Measurements from ENCODE around the gene SLITRK5. TPM values are rescaled to one million over a fixed set of nuclear protein-coding genes. Genes with fewer than 3 reads are reported as not detected.
A peak's percentile ranks its signal among the peaks of the same experiment; 100 is the strongest.

SLITRK5 gene, protein sequence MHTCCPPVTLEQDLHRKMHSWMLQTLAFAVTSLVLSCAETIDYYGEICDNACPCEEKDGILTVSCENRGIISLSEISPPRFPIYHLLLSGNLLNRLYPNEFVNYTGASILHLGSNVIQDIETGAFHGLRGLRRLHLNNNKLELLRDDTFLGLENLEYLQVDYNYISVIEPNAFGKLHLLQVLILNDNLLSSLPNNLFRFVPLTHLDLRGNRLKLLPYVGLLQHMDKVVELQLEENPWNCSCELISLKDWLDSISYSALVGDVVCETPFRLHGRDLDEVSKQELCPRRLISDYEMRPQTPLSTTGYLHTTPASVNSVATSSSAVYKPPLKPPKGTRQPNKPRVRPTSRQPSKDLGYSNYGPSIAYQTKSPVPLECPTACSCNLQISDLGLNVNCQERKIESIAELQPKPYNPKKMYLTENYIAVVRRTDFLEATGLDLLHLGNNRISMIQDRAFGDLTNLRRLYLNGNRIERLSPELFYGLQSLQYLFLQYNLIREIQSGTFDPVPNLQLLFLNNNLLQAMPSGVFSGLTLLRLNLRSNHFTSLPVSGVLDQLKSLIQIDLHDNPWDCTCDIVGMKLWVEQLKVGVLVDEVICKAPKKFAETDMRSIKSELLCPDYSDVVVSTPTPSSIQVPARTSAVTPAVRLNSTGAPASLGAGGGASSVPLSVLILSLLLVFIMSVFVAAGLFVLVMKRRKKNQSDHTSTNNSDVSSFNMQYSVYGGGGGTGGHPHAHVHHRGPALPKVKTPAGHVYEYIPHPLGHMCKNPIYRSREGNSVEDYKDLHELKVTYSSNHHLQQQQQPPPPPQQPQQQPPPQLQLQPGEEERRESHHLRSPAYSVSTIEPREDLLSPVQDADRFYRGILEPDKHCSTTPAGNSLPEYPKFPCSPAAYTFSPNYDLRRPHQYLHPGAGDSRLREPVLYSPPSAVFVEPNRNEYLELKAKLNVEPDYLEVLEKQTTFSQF
- 2.3 to 2.7 TPM (median 2.4 TPM) in 3 replicates for total RNA-seq

DNA sequence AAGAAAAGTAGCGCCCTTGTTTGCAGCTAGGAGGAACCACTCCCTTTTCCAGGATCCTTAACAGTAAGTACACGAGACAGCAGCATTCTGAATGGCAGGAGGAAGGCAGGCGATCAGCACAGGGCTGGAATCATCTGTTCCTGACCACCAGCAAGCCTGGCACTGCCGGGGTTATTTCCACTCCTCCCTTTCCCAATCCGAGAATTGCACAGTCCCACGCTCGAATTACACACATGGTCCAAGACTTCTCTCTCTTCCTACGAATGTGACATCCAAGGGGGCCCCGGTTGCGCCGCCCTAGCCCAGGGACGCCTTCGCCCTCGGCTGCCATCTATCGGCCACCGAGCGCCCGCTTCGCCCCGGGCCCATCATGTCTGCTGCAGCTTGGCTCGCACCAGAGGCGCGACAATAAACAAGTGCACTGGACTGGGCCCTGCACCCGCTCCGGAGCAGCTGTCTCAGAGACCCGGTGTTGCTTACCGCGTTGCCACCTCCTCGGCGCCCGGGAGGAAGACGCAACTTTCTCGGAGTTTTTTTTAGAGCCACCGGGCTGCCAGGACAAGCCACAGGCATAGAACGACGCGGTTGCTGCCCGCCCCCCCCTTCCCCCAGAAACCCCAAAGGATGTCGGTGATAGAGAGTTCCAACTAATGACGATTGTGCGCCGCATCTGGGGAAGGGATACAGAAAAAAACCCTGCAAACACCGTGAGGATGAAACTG lies at the start of gene SLITRK5:
TSS of gene SLITRK5 (plus strand) at position 341 of the 722 bp plus-strand sequence. CDS start 4,018 bp downstream, outside the sequence.
- Mint-ChIP-seq H3K4me3 (peak within 1 kb of the TSS; percentile 84), H3K36me3 (peaks cover under 1% of the 10 kb centered on the region), H3K27me3 (ENCODE audit: low read depth) (peaks cover 51% of the 10 kb centered on the region), H3K27ac (peak within 1 kb of the TSS; percentile 76), H3K4me1 (peaks cover 26% of the 10 kb centered on the region), H3K9me3 (no peaks in the 10 kb centered on the region)
- peak; percentile 52 to 88 for DNase-seq (ENCODE audit: low spot score in 2 of 2, unreplicated experiment in 2 of 2)
- TF ChIP-seq, protein P1, sequence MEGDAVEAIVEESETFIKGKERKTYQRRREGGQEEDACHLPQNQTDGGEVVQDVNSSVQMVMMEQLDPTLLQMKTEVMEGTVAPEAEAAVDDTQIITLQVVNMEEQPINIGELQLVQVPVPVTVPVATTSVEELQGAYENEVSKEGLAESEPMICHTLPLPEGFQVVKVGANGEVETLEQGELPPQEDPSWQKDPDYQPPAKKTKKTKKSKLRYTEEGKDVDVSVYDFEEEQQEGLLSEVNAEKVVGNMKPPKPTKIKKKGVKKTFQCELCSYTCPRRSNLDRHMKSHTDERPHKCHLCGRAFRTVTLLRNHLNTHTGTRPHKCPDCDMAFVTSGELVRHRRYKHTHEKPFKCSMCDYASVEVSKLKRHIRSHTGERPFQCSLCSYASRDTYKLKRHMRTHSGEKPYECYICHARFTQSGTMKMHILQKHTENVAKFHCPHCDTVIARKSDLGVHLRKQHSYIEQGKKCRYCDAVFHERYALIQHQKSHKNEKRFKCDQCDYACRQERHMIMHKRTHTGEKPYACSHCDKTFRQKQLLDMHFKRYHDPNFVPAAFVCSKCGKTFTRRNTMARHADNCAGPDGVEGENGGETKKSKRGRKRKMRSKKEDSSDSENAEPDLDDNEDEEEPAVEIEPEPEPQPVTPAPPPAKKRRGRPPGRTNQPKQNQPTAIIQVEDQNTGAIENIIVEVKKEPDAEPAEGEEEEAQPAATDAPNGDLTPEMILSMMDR (IDR thresholded peaks at IDR 0.05; ENCODE audit: unreplicated experiment): peak; percentile 75

DNA sequence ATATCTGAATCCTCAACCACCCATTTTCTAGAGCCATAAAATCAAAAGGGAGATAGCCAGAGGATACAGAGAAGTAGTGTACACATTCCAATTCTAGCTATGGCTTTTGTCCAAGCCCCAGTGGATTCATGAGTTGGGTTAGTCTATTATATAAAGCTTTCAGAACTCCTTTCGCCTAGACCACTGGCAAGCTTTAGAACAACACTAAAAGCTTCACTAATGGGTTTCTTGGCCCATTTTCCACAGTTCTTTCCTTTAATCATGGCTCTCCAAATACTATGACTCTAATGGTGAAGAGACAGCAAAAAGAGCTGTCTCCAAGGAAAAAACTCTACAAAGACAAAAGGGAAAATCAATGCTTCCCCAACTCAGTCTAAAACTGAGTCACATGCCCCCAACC lies 48.2 kb upstream of the SLITRK5 start:
- Mint-ChIP-seq H3K9me3 (no peaks in the 10 kb centered on the region), H3K4me3 (no peak overlapping the region), H3K36me3 (no peaks in the 10 kb centered on the region), H3K27ac (no peak overlapping the region), H3K27me3 (ENCODE audit: low read depth) (no peaks in the 10 kb centered on the region), H3K4me1 (no peaks in the 10 kb centered on the region)
- TF ChIP-seq, protein P1 (IDR thresholded peaks at IDR 0.05; ENCODE audit: unreplicated experiment): no peak
- DNase-seq (ENCODE audit: low spot score in 2 of 2, unreplicated experiment in 2 of 2): no peak

DNA sequence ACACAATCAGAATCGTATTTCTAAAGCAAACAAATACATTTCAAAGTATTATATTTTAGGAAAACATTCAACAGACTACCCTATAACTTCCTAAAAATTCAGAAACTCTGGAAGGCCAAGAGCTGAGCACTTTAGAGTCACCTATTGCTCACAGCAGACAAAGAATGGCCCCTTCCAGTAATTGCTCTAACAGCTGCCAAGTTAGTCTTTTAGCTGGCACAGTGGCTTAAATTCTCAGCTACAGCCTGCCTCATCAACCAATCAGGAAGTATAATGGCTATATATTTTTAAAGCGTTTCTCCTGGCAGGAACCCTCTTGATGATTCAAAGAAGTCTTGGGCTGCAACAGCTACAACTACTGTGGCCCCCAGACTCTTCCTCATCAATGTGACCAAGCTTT lies 14.9 kb upstream of the SLITRK5 start:
- H3K36me3 Mint-ChIP-seq: no peaks in the 10 kb centered on the region
- DNase-seq (ENCODE audit: low spot score in 2 of 2, unreplicated experiment in 2 of 2): no peak
- H3K4me1 Mint-ChIP-seq: no peaks in the 10 kb centered on the region
- H3K27ac Mint-ChIP-seq: no peak overlapping the region
- TF ChIP-seq, protein P1 (IDR thresholded peaks at IDR 0.05; ENCODE audit: unreplicated experiment): no peak
- peaks cover 4% of the 10 kb centered on the region for H3K9me3 Mint-ChIP-seq
- H3K27me3 Mint-ChIP-seq (ENCODE audit: low read depth): peaks cover 3% of the 10 kb centered on the region
- no peak overlapping the region for H3K4me3 Mint-ChIP-seq

DNA sequence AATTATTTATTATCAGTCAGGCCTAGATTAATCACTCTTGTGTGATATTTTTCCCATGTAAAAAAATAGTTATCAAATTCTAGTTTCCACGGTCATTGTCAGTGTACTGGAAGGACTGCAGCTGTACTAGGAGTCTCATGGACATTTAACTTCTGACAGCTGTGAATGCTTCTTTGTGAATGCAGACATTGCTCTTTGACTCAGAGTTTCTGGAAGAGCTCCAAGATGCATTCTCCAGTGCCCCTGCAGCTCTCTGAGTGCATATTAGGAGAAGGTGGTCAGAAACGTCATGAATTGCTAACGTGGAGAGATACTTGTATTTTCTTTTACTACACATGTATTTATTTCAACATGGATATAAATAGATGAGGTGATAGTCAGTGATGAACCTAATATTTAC lies 9.7 kb upstream of the SLITRK5 start:
- Mint-ChIP-seq H3K9me3 (no peaks in the 10 kb centered on the region), H3K27ac (no peak overlapping the region), H3K4me1 (no peaks in the 10 kb centered on the region), H3K36me3 (no peaks in the 10 kb centered on the region), H3K27me3 (ENCODE audit: low read depth) (peaks cover 3% of the 10 kb centered on the region), H3K4me3 (no peak overlapping the region)
- DNase-seq (ENCODE audit: low spot score in 2 of 2, unreplicated experiment in 2 of 2): no peak
- TF ChIP-seq, protein P1 (IDR thresholded peaks at IDR 0.05; ENCODE audit: unreplicated experiment): no peak

DNA sequence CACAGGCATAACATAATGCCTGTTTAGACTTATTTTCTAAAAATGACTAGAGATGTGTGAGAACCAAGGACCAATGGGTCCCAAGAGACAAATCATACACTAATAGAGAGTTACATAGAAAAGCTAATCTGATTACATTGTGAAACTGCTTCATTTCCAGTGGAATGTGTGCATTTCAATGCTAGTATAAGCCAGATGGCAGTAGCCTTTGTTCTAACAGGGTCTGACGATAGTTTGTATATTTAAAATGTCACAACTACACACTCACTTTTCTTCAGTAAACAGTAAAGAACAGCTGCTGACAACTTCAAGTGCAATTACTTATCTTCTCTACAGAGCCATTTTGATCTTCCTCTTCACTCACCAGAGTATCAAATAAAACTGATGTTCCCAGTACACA lies 4.3 kb upstream of the SLITRK5 start:
- Mint-ChIP-seq H3K27ac (no peak overlapping the region), H3K36me3 (no peaks in the 10 kb centered on the region)

More for the DNA sequence above, 4.3 kb upstream of the SLITRK5 start:
- TF ChIP-seq, protein P1 (IDR thresholded peaks at IDR 0.05; ENCODE audit: unreplicated experiment): no peak
- DNase-seq (ENCODE audit: low spot score in 2 of 2, unreplicated experiment in 2 of 2): no peak
- Mint-ChIP-seq H3K4me1 (peaks cover 5% of the 10 kb centered on the region), H3K4me3 (no peak overlapping the region), H3K9me3 (no peaks in the 10 kb centered on the region), H3K27me3 (ENCODE audit: low read depth) (peaks cover 12% of the 10 kb centered on the region)
